Activated naive CD8-positive, alpha-beta T cell treated with anti-CD3 and anti-CD28 coated beads for 36 hours (primary cell): ENCODE measurements around the gene SLC14A1. TPM values are rescaled to one million over a fixed set of nuclear protein-coding genes. Genes with fewer than 3 reads are reported as not detected.

Source experiments
- DNase-seq: peaks from one replicate; pipeline ENCODE4 v3.0.0; 2021
- H3K27ac Mint-ChIP-seq: one replicate; pipeline ENCODE4 v1.8.0; 2022; ENCODE audit warnings: mild to moderate bottlenecking, moderate library complexity, mixed read lengths
- H3K27me3 Mint-ChIP-seq: one replicate; pipeline ENCODE4 v1.8.0; 2022; ENCODE audit warnings: mild to moderate bottlenecking, mixed read lengths
- H3K36me3 Mint-ChIP-seq: one replicate; pipeline ENCODE4 v1.8.0; 2021; ENCODE audit warnings: mild to moderate bottlenecking, mixed read lengths
- H3K4me1 Mint-ChIP-seq: one replicate; pipeline ENCODE4 v1.8.0; 2021; ENCODE audit warnings: mixed read lengths
- H3K4me3 Mint-ChIP-seq: one replicate; pipeline ENCODE4 v1.8.0; 2022; ENCODE audit warnings: mild to moderate bottlenecking, moderate library complexity, mixed read lengths
- H3K9me3 Mint-ChIP-seq: one replicate; pipeline ENCODE4 v1.8.0; 2022; ENCODE audit warnings: mixed read lengths
- total RNA-seq, 2 experiments: library from RNA; stranded (reverse); gene quantifications; one replicate each; pipeline ENCODE4 v1.2.3, GENCODE V29; 2021

Gene SLC14A1
- total RNA-seq, 2 experiments from 2014 or later: 1.1 to 1.4 TPM

- DNase-seq: no peak
- no peak overlapping the region for H3K27ac Mint-ChIP-seq
Measured at GRCh38 chr18:45788861-45789260, 64.9 kb downstream of the SLC14A1 start.

GRCh38 chr18:45792506-45793263 lies 68.7 kb downstream of the SLC14A1 start:
- H3K4me1 Mint-ChIP-seq: no peaks in the 10 kb centered on the region

More at GRCh38 chr18:45788861-45789260, 64.9 kb downstream of the SLC14A1 start:
- Mint-ChIP-seq H3K9me3 (peaks cover 3% of the 10 kb centered on the region), H3K4me1 (peaks cover 2% of the 10 kb centered on the region), H3K36me3 (no peaks in the 10 kb centered on the region), H3K27me3 (no peaks in the 10 kb centered on the region), H3K4me3 (no peak overlapping the region)

GRCh38 chr18:45793264-45793965 lies 69.4 kb downstream of the SLC14A1 start:
- Mint-ChIP-seq H3K4me1 (no peaks in the 10 kb centered on the region), H3K4me3 (no peak overlapping the region), H3K36me3 (no peaks in the 10 kb centered on the region), H3K27ac (no peak overlapping the region), H3K27me3 (no peaks in the 10 kb centered on the region), H3K9me3 (peaks cover 6% of the 10 kb centered on the region)
- no peak for DNase-seq

More at GRCh38 chr18:45792506-45793263, 68.7 kb downstream of the SLC14A1 start:
- Mint-ChIP-seq H3K27ac (no peak overlapping the region), H3K4me3 (no peak overlapping the region), H3K9me3 (peaks cover 6% of the 10 kb centered on the region), H3K27me3 (no peaks in the 10 kb centered on the region), H3K36me3 (no peaks in the 10 kb centered on the region)
- no peak for DNase-seq

GRCh38 chr18:45801416-45802004 lies 77.5 kb downstream of the SLC14A1 start:
- Mint-ChIP-seq H3K27me3 (peaks cover 8% of the 10 kb centered on the region), H3K36me3 (peaks cover 12% of the 10 kb centered on the region), H3K9me3 (peaks cover 11% of the 10 kb centered on the region), H3K4me3 (no peak overlapping the region), H3K4me1 (peaks cover 11% of the 10 kb centered on the region), H3K27ac (no peak overlapping the region)
- no peak for DNase-seq

Other genes with a start within 250 kb of the SLC14A1 start
- under 1 TPM; 0.10 to 0.14 TPM for gene SLC14A2, start 108.7 kb upstream of the SLC14A1 start, total RNA-seq
- gene SIGLEC15, start 101.5 kb downstream of the SLC14A1 start, total RNA-seq: not detected
- gene EPG5, start 243.1 kb downstream of the SLC14A1 start, total RNA-seq: 10 to 100 TPM; 12.9 to 13.8 TPM